Brain microvascular endothelial cell (primary cell): ENCODE data around the gene PEX5L.

Experiments
- DNase-seq: peaks from one replicate; pipeline ENCODE4 v3.0.0-alpha.2; 2020
- H3K27ac ChIP-seq: fragments of 250-450 bp; sonication (Bioruptor Pico); 2 replicates; pipeline ENCODE4 v1.5.1; 2020; ENCODE audit warnings: mild to moderate bottlenecking, moderate library complexity
- H3K27me3 ChIP-seq: fragments of 250-450 bp; sonication (Bioruptor Pico); replicated peaks from 2 replicates; pipeline ENCODE4 v1.5.1; 2020; ENCODE audit warnings: mild to moderate bottlenecking
- H3K36me3 ChIP-seq: fragments of 250-450 bp; sonication (Bioruptor Pico); replicated peaks from 2 replicates; pipeline ENCODE4 v1.5.1; 2020; ENCODE audit warnings: mild to moderate bottlenecking
- H3K4me3 ChIP-seq: 2 replicates; pipeline ENCODE4 v1.5.1; 2011; ENCODE audit warnings: low read depth, mild to moderate bottlenecking, control low read depth, low read length, moderate library complexity
- CTCF ChIP-seq: IDR thresholded peaks from 2 replicates; pipeline ENCODE4 v1.5.1; 2011; ENCODE audit warnings: low read depth, mild to moderate bottlenecking, moderate library complexity, low read length, control low read depth, inconsistent platforms; ENCODE audit errors: missing control alignments
- in situ Hi-C: cut with HindIII; loops from 2 replicates; pipeline ENCODE4 v1.10.0; 2017; ENCODE audit warnings: low sequenced_read_pairs, low pct_ligation_motif_present

The PEX5L gene

GRCh38 chr3:179772297-179772696 is 264.4 kb downstream of the PEX5L start:
- no peak for DNase-seq
- in situ Hi-C loops, result no loop called here
- TF ChIP-seq CTCF, result no peak

GRCh38 chr3:179771797-179772196 is 264.9 kb downstream of the PEX5L start:
- DNase-seq, result no peak
- in situ Hi-C loops, result no loop called here
- H3K27me3 ChIP-seq, result no peaks in the 10 kb centered on the region
- no peak overlapping the region for H3K27ac ChIP-seq
- no peaks in the 10 kb centered on the region for H3K36me3 ChIP-seq
- no peak overlapping the region for H3K4me3 ChIP-seq
- TF ChIP-seq CTCF, result no peak

More at GRCh38 chr3:179772297-179772696, 264.4 kb downstream of the PEX5L start:
- Histone ChIP-seq H3K36me3 (no peaks in the 10 kb centered on the region), H3K27me3 (no peaks in the 10 kb centered on the region), H3K27ac (no peak overlapping the region), H3K4me3 (no peak overlapping the region)

- no peak for DNase-seq
- Histone ChIP-seq H3K36me3 (peaks cover 9% of the 10 kb centered on the region), H3K4me3 (no peak overlapping the region), H3K27me3 (no peaks in the 10 kb centered on the region), H3K27ac (no peak overlapping the region)
- in situ Hi-C loops, result no loop called here
- no peak for TF ChIP-seq CTCF
Measured at GRCh38 chr3:179769411-179770247, 267.1 kb downstream of the PEX5L start.

- H3K4me3 ChIP-seq, result no peak overlapping the region
- no peak overlapping the region for H3K27ac ChIP-seq
- no peaks in the 10 kb centered on the region for H3K27me3 ChIP-seq
- DNase-seq, result peak; percentile 57
- in situ Hi-C loops, result no loop called here
- peaks cover 9% of the 10 kb centered on the region for H3K36me3 ChIP-seq
- TF ChIP-seq CTCF, result peak; percentile 84
Measured at GRCh38 chr3:179768080-179768479, 268.7 kb downstream of the PEX5L start.

GRCh38 chr3:179766416-179767133 is 270.2 kb downstream of the PEX5L start:
- Histone ChIP-seq H3K4me3 (no peak overlapping the region), H3K27me3 (no peaks in the 10 kb centered on the region), H3K27ac (no peak overlapping the region), H3K36me3 (peaks cover 9% of the 10 kb centered on the region)
- in situ Hi-C loops, result no loop called here
- DNase-seq, result no peak
- no peak for TF ChIP-seq CTCF
